Measurements from ENCODE around the gene SH3RF3. TPM values are rescaled to one million over a fixed set of nuclear protein-coding genes. Genes with fewer than 3 reads are reported as not detected.

Gene SH3RF3
- total and polyA plus RNA-seq, 10 of the 15 experiments (the other 5 are each of a cell fraction or from before 2014, with no cell fraction given) = 0.08 to 8.8 (median 2.3) TPM

DNA sequence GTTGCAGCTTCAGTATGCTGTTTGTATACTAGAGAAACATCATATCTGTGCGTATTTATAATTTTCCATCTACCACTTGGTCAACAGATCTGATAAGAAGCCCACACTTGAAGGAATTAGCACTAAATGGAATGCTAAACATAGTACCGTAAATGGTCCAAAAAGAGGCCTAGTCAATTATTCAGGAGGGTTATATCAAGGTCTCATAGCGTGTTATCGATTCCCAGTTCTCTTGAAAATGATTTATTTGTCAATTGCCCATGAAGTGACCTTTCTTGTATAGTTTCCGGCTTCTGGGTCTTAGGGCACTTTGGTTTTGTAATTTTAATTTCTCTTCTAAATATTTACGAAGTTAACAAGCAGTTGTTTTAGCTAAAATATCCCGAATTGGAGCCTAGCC is 18.4 kb downstream of the SH3RF3 start (continued):
- TF ChIP-seq, protein P1, sequence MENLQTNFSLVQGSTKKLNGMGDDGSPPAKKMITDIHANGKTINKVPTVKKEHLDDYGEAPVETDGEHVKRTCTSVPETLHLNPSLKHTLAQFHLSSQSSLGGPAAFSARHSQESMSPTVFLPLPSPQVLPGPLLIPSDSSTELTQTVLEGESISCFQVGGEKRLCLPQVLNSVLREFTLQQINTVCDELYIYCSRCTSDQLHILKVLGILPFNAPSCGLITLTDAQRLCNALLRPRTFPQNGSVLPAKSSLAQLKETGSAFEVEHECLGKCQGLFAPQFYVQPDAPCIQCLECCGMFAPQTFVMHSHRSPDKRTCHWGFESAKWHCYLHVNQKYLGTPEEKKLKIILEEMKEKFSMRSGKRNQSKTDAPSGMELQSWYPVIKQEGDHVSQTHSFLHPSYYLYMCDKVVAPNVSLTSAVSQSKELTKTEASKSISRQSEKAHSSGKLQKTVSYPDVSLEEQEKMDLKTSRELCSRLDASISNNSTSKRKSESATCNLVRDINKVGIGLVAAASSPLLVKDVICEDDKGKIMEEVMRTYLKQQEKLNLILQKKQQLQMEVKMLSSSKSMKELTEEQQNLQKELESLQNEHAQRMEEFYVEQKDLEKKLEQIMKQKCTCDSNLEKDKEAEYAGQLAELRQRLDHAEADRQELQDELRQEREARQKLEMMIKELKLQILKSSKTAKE (IDR thresholded peaks at IDR 0.05; ENCODE audit: low read depth, poor library complexity, severe bottlenecking) = no peak

DNA sequence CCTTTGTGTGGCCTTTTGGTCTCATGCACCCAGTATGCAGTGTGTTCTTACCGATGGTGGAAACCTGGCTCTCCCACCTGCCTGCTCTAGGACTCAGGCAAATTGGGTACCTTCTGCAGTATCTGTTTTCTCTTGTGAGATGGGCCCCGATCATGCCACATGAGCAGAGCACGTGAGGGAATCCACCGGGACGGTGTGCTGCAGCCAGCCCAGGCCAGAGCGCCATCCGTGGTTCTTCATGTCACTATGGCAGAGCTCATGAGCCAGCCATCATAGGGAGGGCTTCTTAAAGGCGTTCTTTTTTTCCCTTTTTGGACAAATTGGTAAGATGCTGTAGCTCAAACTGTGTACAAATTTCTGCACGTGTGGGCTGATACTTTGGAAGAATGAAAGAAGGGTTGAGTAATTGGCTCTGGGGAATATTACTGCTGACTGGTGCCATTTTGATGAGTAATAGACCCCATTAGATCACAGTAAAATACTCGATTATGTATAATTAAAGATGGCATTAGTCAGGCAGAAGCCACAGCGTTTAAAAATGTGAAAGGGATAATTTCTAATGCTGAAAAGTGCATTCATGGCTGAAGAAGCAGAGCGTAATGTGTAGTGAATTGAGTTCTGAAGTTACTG is 19.2 kb downstream of the SH3RF3 start:
- POLR2A ChIA-PET = no interaction called here
- Histone ChIP-seq H3K9me3 (replicated peaks; ENCODE audit: control insufficient read depth, insufficient read depth, low read length) (no peaks in the 10 kb centered on the region), H3K4me2 (ENCODE audit: control insufficient read depth, insufficient read depth) (no peak overlapping the region), H2AFZ (ENCODE audit: control insufficient read depth, low read depth, low read length) (no peak overlapping the region), H3K27ac (ENCODE audit: control insufficient read depth, insufficient read depth) (no peak overlapping the region), H3K36me3 (ENCODE audit: control insufficient read depth in 2 of 2, insufficient read depth in 2 of 2, low read length in 1 of 2) (peaks cover 0 to 1% of the 10 kb centered on the region in 2 experiments; a peak in 1 of 4 replicates), H3K79me2 (ENCODE audit: control insufficient read depth, insufficient read depth, low read length) (peaks cover 4% of the 10 kb centered on the region), H3K4me1 (ENCODE audit: control insufficient read depth, insufficient read depth, low read length) (peaks cover 26% of the 10 kb centered on the region), H3K9ac (ENCODE audit: control insufficient read depth, insufficient read depth, low read length) (no peak overlapping the region), H3K4me3 (no peak overlapping the region), H4K20me1 (ENCODE audit: control insufficient read depth, insufficient read depth) (no peaks in the 10 kb centered on the region), H3K27me3 (replicated peaks in 1 of 2; ENCODE audit: control insufficient read depth in 2 of 2, insufficient read depth in 2 of 2, low read length in 1 of 2) (peaks cover 0 to 3% of the 10 kb centered on the region in 2 experiments; a peak in 1 of 4 replicates)
- RAD21 ChIA-PET (ENCODE audit: unreplicated experiment) = interaction anchor here (0.8 to 2.4 kb wide), 4 partner anchors 16 to 116 kb away, joined by 3 to 9 read pairs (median 6); no protein-coding TSS in a partner anchor
- no TSS peak for BruUV-seq (replicated peaks)
- TF ChIP-seq, protein P2, sequence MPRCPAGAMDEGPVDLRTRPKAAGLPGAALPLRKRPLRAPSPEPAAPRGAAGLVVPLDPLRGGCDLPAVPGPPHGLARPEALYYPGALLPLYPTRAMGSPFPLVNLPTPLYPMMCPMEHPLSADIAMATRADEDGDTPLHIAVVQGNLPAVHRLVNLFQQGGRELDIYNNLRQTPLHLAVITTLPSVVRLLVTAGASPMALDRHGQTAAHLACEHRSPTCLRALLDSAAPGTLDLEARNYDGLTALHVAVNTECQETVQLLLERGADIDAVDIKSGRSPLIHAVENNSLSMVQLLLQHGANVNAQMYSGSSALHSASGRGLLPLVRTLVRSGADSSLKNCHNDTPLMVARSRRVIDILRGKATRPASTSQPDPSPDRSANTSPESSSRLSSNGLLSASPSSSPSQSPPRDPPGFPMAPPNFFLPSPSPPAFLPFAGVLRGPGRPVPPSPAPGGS (IDR thresholded peaks at IDR 0.05; ENCODE audit: borderline replicate concordance, insufficient read depth, low read depth, low read length, poor library complexity, severe bottlenecking) = no peak
- no peak for TF ChIP-seq POLR2AphosphoS2 (IDR thresholded peaks at IDR 0.05; ENCODE audit: low read depth, low read length)
- CTCF ChIA-PET = interaction anchor here (1.6 to 2.5 kb wide), 2 partner anchors 16 to 60 kb away, joined by 4 to 15 read pairs; no protein-coding TSS in a partner anchor
- ATAC-seq (no peak), FAIRE-seq (no peak), DNase-seq (ENCODE audit: low read depth, low spot score) (no peak)
- SMC1A ChIA-PET (ENCODE audit: uncharacterized antibody, unreplicated experiment) = interaction anchor here (0.8 to 3.1 kb wide), 11 partner anchors 9 to 349 kb away, joined by 3 to 18 read pairs (median 4); no protein-coding TSS in a partner anchor
- 49% methylated on average over 12 of the region's 12 CpGs for WGBS (ENCODE audit: insufficient coverage, insufficient replicate concordance, low lambda C conversion rate, missing lambda C conversion rate)
- in situ Hi-C loops (cut with MboI) (no loop called here), intact Hi-C loops (cut with micrococcal nuclease; ENCODE audit: unreplicated experiment) (loop anchor here (10.0 kb wide), 1 partner anchor 457 kb away; no protein-coding TSS in a partner anchor)

All from GM12878 (cell line).